Mesenchymal stem cell (in vitro differentiated cells and primary cell): ENCODE data around the gene INO80B.
A peak's percentile ranks its signal among the peaks of the same experiment; 100 is the strongest.

Experiments used
- DNase-seq: peaks from one replicate; pipeline ENCODE4 v3.0.0-alpha.2; 2013
- H2AFZ ChIP-seq: one replicate; pipeline ENCODE4 v1.6.1; 2013; ENCODE audit warnings: low read depth, mild to moderate bottlenecking, control low read depth, inconsistent platforms, low read length, moderate library complexity
- H2AK5ac ChIP-seq: 2 replicates; pipeline ENCODE4 v1.6.1; 2013; ENCODE audit warnings: low read length, moderate library complexity, mild to moderate bottlenecking, inconsistent platforms; ENCODE audit not compliant: severe bottlenecking
- H2BK120ac ChIP-seq: one replicate; pipeline ENCODE4 v1.6.1; 2013; ENCODE audit warnings: low read depth, mild to moderate bottlenecking, inconsistent platforms, low read length, moderate library complexity
- H2BK12ac ChIP-seq, 2 experiments: one replicate each; pipeline ENCODE4 v1.6.1; 2013; ENCODE audit warnings: inconsistent platforms in 2 of 2, low read length in 2 of 2, mild to moderate bottlenecking in 2 of 2, moderate library complexity in 2 of 2, control low read depth in 1 of 2
- H2BK15ac ChIP-seq: one replicate; pipeline ENCODE4 v1.6.1; 2013; ENCODE audit warnings: mild to moderate bottlenecking, low read depth, inconsistent platforms; ENCODE audit not compliant: poor library complexity, severe bottlenecking
- H2BK5ac ChIP-seq: 2 replicates; pipeline ENCODE4 v1.6.1; 2013; ENCODE audit warnings: low read depth, mild to moderate bottlenecking, low read length, control low read depth, inconsistent platforms; ENCODE audit not compliant: poor library complexity, severe bottlenecking
- H3K14ac ChIP-seq, 2 experiments: one replicate each; pipeline ENCODE4 v1.6.1; 2013; ENCODE audit warnings: inconsistent platforms in 2 of 2, low read length in 2 of 2, control low read depth in 1 of 2, mild to moderate bottlenecking in 1 of 2, moderate library complexity in 1 of 2
- H3K18ac ChIP-seq, 2 experiments: one replicate each; pipeline ENCODE4 v1.6.1; 2013; ENCODE audit warnings: inconsistent platforms in 2 of 2, low read length in 2 of 2, control low read depth in 1 of 2, low read depth in 1 of 2, mild to moderate bottlenecking in 1 of 2
- H3K23ac ChIP-seq, 2 experiments: one replicate each; pipeline ENCODE4 v1.6.1; 2013; ENCODE audit warnings: inconsistent platforms in 2 of 2, low read length in 2 of 2, mild to moderate bottlenecking in 2 of 2, moderate library complexity in 2 of 2, control low read depth in 1 of 2
- H3K27ac ChIP-seq: 2 replicates; pipeline ENCODE4 v1.5.1; 2013; ENCODE audit warnings: mild to moderate bottlenecking, moderate library complexity, low read length, control low read depth, inconsistent platforms; ENCODE audit not compliant: poor library complexity, severe bottlenecking
- H3K27me3 ChIP-seq, 2 experiments: 2 replicates each; pipeline versions ENCODE4 v1.6.1 to v1.7.0; 2013; ENCODE audit warnings: low read length in 2 of 2, mild to moderate bottlenecking in 2 of 2, moderate library complexity in 2 of 2, control low read depth in 1 of 2, inconsistent platforms in 1 of 2; ENCODE audit not compliant: control insufficient read depth in 1 of 2, insufficient read depth in 1 of 2
- H3K36me3 ChIP-seq, 2 experiments: 2 replicates each; pipeline versions ENCODE4 v1.6.1 to v1.7.0; 2013; ENCODE audit warnings: low read length in 2 of 2, control low read depth in 1 of 2, inconsistent platforms in 1 of 2, low read depth in 1 of 2, mild to moderate bottlenecking in 1 of 2; ENCODE audit not compliant: insufficient read depth in 2 of 2, control insufficient read depth in 1 of 2
- H3K4ac ChIP-seq, 2 experiments: one replicate each; pipeline ENCODE4 v1.6.1; 2013; ENCODE audit warnings: inconsistent platforms in 2 of 2, low read length in 2 of 2, mild to moderate bottlenecking in 2 of 2, moderate library complexity in 2 of 2, control low read depth in 1 of 2, low read depth in 1 of 2
- H3K4me1 ChIP-seq: 2 replicates; pipeline ENCODE4 v1.6.1; 2013; ENCODE audit warnings: low read depth, low read length, control low read depth; ENCODE audit not compliant: control insufficient read depth, insufficient read depth
- H3K4me2 ChIP-seq: 2 replicates; pipeline ENCODE4 v1.6.1; 2013; ENCODE audit warnings: low read length, mild to moderate bottlenecking, inconsistent platforms; ENCODE audit not compliant: poor library complexity, severe bottlenecking
- H3K4me3 ChIP-seq, 2 experiments: 2 replicates each; pipeline versions ENCODE4 v1.5.1 to v1.7.0; 2013; ENCODE audit warnings: low read length in 2 of 2, mild to moderate bottlenecking in 2 of 2, control low read depth in 1 of 2, low read depth in 1 of 2; ENCODE audit not compliant: insufficient read depth in 1 of 2
- H3K79me1 ChIP-seq: replicated peaks from 2 replicates; pipeline ENCODE4 v1.6.1; 2013; ENCODE audit warnings: mild to moderate bottlenecking, control low read depth, low read length, inconsistent platforms; ENCODE audit not compliant: poor library complexity, severe bottlenecking
- H3K9ac ChIP-seq: 2 replicates; pipeline ENCODE4 v1.7.0; 2013; ENCODE audit warnings: mild to moderate bottlenecking, low read length, moderate library complexity
- H3K9me3 ChIP-seq: 2 replicates; pipeline ENCODE4 v1.7.0; 2013; ENCODE audit warnings: mild to moderate bottlenecking, low read length; ENCODE audit not compliant: control insufficient read depth
- H4K8ac ChIP-seq: one replicate; pipeline ENCODE4 v1.6.1; 2013; ENCODE audit warnings: inconsistent platforms, mild to moderate bottlenecking, low read length, moderate library complexity
- H4K91ac ChIP-seq: one replicate; pipeline ENCODE4 v1.6.1; 2013; ENCODE audit warnings: mild to moderate bottlenecking, low read length, inconsistent platforms
- WGBS: methylation state at CpG from one replicate; pipeline ENCODE4 v1.1.7; 2013; ENCODE audit warnings: mixed read lengths; 5-methylcytosine and 5-hydroxymethylcytosine counted together

INO80B gene

DNA sequence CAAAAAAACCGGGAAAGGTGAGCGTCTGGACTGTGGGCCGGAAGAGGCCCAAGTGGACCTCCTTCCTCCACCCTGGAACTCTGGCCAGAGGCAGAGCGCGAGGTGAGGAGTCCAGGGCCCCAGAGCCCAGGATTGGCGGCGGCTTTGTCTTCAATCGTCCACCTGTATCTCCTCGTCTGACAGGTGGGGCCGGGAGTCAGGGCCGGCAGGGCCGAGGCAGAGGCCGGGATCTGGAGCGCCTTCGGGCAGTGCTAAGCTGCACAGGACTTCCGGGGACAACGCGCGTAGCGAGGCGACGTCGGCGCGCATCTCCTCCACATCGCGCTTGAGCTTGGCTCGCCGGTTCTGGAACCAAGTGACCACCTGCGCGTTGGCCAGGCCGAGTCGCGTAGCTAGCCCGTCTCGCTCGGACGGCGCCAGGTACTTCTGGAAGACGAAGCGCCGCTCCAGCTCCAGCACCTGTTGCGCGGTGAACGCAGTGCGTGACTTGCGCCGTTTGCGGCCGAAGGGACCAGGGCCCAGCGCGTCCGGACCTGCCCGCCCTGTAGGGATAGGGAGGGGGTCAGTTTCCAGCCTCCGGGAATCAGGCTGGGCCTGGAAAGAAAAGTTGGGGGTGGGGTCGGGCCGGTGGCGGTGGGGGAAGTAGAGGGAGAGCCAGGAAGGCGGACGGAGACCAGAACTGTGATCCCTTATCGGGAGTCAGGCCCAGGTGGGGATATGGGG is 43.1 kb downstream of the INO80B start:
- H2BK120ac ChIP-seq, result no peak overlapping the region
- peak overlapping the region; percentile 75 for H3K4me2 ChIP-seq

DNA sequence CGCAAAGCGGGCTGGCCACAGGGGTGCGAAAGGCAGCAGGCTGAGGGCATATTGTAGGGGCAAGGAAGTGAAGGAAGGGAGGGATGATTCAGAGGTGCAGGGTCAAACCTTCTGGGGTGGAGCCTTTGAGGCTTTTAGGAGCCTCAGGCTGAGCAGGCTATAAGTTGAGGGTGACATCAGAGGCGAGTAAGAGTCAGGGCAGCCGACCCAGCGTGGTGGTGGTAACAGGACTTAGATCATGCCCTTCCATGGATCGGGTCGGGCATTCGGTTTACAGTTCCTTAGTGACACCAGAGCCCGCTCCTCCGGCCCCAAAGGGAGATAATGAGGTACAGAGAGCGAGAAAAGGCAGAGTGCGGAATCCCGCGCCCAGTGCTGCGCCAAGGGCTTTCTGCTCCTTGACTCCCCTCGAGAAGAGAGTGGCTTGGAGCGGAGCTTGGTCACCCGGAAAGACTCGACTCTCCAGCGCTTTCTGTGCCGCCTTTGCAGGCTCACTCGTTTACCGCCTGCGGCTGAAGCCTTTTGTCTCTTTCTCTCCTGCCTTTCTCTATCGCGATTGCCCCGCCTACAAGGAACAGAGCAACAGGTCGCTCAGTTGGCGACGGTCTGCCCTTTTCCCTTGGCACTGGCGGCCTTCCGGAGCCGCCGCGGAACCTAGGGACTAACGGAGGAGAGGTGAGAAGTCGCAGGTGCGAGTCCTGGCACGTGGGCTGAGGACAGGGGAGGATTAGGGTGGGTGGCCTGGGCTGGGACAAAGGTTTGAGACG is 43.8 kb downstream of the INO80B start:
- peaks cover 1 to 10% of the 10 kb centered on the region in 2 experiments for H3K36me3 ChIP-seq
- H2BK12ac ChIP-seq, result no peak overlapping the region
- H3K9ac ChIP-seq, result peak overlapping the region; percentile 77
- H3K23ac ChIP-seq, result peak overlapping the region in 1 of 2 experiments; percentile 99
- no peaks in the 10 kb centered on the region for H3K9me3 ChIP-seq
- H2BK5ac ChIP-seq, result no peak overlapping the region
- peaks cover 0 to 55% of the 10 kb centered on the region in 2 experiments for H3K27me3 ChIP-seq
- peaks cover 3% of the 10 kb centered on the region for H3K79me1 ChIP-seq
- peak overlapping the region; percentile 40 to 77 for H3K4me3 ChIP-seq
- WGBS, result under 1% methylated on average over 41 of the region's 41 CpGs
- peak overlapping the region in 1 of 2 experiments; percentile 28 for H3K18ac ChIP-seq
- H2AFZ ChIP-seq, result no peak overlapping the region
- H3K4me1 ChIP-seq, result peaks cover 43% of the 10 kb centered on the region
- no peak overlapping the region for H3K27ac ChIP-seq
- no peak overlapping the region for H2BK120ac ChIP-seq
- H2BK15ac ChIP-seq, result no peak overlapping the region
- no peak overlapping the region for H3K4ac ChIP-seq
- H3K14ac ChIP-seq, result peak overlapping the region in 1 of 2 experiments; percentile 28
- H4K8ac ChIP-seq, result no peak overlapping the region
- DNase-seq, result peak; percentile 52
- peak overlapping the region; percentile 75 for H3K4me2 ChIP-seq
- H2AK5ac ChIP-seq, result no peak overlapping the region
- H4K91ac ChIP-seq, result no peak overlapping the region

More for the DNA sequence above, 43.1 kb downstream of the INO80B start:
- no peak overlapping the region for H4K91ac ChIP-seq
- H3K14ac ChIP-seq, result no peak overlapping the region
- peaks cover 0 to 55% of the 10 kb centered on the region in 2 experiments for H3K27me3 ChIP-seq
- H3K79me1 ChIP-seq, result peaks cover 2% of the 10 kb centered on the region
- H3K27ac ChIP-seq, result no peak overlapping the region
- H3K4ac ChIP-seq, result no peak overlapping the region
- H2BK15ac ChIP-seq, result no peak overlapping the region
- H3K9me3 ChIP-seq, result no peaks in the 10 kb centered on the region
- H3K23ac ChIP-seq, result peak overlapping the region in 1 of 2 experiments; percentile 76
- DNase-seq, result peak; percentile 17
- no peak overlapping the region for H2BK5ac ChIP-seq
- no peak overlapping the region for H2BK12ac ChIP-seq
- H2AFZ ChIP-seq, result no peak overlapping the region
- peaks cover 36% of the 10 kb centered on the region for H3K4me1 ChIP-seq
- peak overlapping the region; percentile 20 to 77 for H3K4me3 ChIP-seq
- H3K36me3 ChIP-seq, result peaks cover 8 to 17% of the 10 kb centered on the region in 2 experiments
- no peak overlapping the region for H4K8ac ChIP-seq
- H3K18ac ChIP-seq, result peak overlapping the region in 1 of 2 experiments; percentile 28
- peak overlapping the region; percentile 77 for H3K9ac ChIP-seq
- WGBS, result 4% methylated on average over 61 of the region's 61 CpGs
- no peak overlapping the region for H2AK5ac ChIP-seq

DNA sequence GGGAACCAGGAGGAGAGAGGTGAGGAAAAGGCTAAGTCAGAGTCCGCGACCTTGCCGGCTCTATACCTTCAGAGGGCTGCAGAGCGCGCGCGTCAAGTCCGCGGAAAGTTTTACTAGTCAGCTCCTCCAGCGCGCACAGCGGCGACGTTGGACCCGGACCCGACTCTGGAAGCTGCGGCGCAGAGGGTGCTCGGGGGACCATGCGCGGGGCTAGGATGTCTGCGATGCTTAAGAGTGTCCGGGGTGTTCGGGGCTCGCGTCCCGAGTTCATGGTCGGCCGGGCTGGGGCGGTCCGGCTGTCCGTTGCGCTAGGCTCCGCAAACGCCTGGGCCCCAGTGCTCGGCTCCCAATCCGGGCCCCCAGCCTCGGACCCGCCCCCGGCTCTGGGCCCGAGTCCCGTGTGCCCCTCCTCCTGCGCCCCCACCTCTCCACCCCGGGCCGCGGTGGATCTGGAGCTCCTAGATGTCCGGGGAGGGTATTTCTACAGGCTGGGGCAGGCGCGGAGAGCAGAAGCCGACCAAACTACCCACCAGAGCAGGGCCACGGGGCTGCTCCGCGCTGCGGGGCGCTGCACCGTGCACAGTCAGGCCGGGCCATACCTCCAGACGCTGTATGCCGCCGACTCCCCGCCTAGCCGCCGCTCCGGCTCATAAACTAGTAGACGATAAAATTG is 44.5 kb downstream of the INO80B start, which contains the start of gene LBX2:
TSS of gene LBX2 (minus strand) at position 337 of the 673 bp plus-strand sequence. CDS start at position 271, 66 bp downstream.
- Histone ChIP-seq H2BK120ac (no peak within 1 kb of the TSS), H3K27ac (no peak within 1 kb of the TSS), H4K91ac (no peak within 1 kb of the TSS), H3K27me3 (peaks cover 0 to 55% of the 10 kb centered on the region in 2 experiments), H3K18ac (peak within 1 kb of the TSS in 1 of 2 experiments; percentile 28), H2AK5ac (no peak within 1 kb of the TSS), H4K8ac (no peak within 1 kb of the TSS), H3K14ac (peak within 1 kb of the TSS in 1 of 2 experiments; percentile 28), H3K9me3 (no peaks in the 10 kb centered on the region), H3K36me3 (peaks cover 4 to 6% of the 10 kb centered on the region in 2 experiments), H2BK15ac (no peak within 1 kb of the TSS), H3K4me3 (peak within 1 kb of the TSS; percentile 50 to 77), H2BK12ac (no peak within 1 kb of the TSS), H2AFZ (no peak within 1 kb of the TSS), H3K4me2 (peak within 1 kb of the TSS; percentile 75), H2BK5ac (no peak within 1 kb of the TSS), H3K23ac (peak within 1 kb of the TSS in 1 of 2 experiments; percentile 99), H3K4me1 (peaks cover 49% of the 10 kb centered on the region), H3K79me1 (peaks cover 3% of the 10 kb centered on the region), H3K4ac (no peak within 1 kb of the TSS), H3K9ac (peak within 1 kb of the TSS; percentile 77)
- WGBS, result 2% methylated on average over 65 of the region's 65 CpGs
- DNase-seq, result peak; percentile 45
